HG02623 (cell line): ENCODE measurements around the gene ACSL5.

Source experiments
- ATAC-seq: cut with Tn5 transposase; IDR thresholded peaks from one replicate; pipeline ENCODE4 v1.9.1; 2021; ENCODE audit warnings: moderate library complexity; ENCODE audit not compliant: unreplicated experiment

ACSL5 gene

GRCh38 chr10:112373912-112374338 lies at the start of gene ACSL5:
ACSL5 (plus strand) TSS chr10:112374116; CDS start chr10:112394947, 20,831 bp downstream.
- ATAC-seq: no peak

DNA sequence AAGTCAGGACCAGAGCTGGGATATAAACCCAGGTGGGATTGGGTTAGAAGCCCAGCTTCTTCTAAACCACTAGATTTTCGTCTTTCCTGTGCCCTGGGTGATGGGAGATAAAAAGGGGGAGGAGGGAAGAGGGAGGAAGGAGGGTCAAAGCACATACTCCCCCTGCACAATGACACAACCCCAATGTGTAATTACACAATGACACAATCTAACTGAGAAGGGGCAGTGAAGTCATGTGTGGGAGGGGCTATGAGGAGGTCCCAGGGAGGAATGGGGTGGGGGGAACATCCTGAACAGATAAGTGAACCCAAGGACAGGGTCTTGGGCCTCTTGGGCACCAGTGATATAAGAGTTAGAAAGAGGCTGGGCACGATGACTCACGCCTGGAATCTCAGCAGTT lies 46.2 kb upstream of the ACSL5 start:
- no peak for ATAC-seq

- no peak for ATAC-seq
These were observed 43.8 kb upstream of the ACSL5 start for GRCh38 chr10:112330162-112330561.

DNA sequence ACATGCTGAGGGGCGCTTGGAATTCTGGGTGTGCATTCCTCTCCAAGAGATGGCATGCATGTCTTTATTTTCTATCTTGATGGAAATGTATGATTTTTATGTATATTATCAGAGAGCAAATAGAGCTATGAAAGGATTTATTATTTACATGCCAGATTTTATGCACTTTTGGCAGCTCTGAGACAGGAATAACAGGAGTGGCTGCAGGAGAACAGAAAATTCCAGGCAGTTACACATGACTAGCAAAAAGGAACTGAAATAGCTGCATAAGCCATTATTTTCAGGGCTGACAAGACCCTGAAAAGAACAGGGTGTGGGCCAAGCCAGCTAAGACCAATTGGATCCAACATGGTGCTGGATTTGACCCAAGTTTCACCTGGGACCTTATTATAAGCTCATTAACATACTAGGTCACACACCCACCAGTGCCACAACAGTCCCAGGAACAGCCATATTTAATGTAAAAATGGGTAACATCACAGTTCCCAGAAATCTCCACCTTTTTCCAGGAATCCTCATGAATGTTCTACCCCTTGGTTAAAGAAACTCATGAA lies 43.2 kb upstream of the ACSL5 start:
- no peak for ATAC-seq

GRCh38 chr10:112332022-112332421 lies 41.9 kb upstream of the ACSL5 start:
- ATAC-seq: no peak

GRCh38 chr10:112332509-112333228 lies 41.2 kb upstream of the ACSL5 start:
- no peak for ATAC-seq

GRCh38 chr10:112333452-112333851 lies 40.5 kb upstream of the ACSL5 start:
- no peak for ATAC-seq

DNA sequence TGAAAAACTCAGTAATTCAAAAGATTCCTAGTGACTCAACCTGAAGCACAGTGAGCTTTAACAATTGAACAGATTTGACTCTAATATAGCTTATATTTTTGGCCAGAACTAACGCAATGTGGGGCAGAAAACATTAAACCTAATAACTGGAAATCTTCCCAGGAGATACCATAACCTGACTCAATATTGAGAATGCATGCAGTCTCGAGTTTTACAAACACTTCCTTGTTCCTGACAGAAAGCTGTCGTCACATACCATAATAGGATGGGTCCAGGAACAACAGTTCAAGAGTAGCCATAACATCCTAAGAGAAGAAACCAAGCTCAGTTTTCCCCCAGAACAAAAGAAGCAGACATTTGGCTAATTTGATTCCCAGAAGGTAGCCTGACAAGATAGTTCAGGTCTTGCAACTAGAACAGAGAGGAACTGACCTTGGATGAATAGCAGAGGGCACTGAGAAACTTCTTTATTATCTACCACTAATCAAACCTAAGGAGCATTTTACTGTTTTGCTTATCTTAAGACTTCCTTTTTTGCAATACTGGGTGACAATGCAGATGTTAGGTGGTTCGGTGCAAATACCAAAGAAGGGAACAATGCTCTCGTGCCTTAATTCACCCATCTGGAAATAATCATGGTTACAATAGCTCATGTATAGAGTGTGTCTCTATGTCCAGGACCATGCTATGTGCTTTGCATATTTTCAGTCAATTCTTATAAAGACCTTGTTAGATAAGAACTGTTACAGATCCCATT lies 38.6 kb upstream of the ACSL5 start:
- no peak for ATAC-seq

- ATAC-seq: no peak
These were observed 38.0 kb upstream of the ACSL5 start for GRCh38 chr10:112335868-112336265.

- ATAC-seq: no peak
These were observed 37.2 kb upstream of the ACSL5 start for GRCh38 chr10:112336556-112337201.

DNA sequence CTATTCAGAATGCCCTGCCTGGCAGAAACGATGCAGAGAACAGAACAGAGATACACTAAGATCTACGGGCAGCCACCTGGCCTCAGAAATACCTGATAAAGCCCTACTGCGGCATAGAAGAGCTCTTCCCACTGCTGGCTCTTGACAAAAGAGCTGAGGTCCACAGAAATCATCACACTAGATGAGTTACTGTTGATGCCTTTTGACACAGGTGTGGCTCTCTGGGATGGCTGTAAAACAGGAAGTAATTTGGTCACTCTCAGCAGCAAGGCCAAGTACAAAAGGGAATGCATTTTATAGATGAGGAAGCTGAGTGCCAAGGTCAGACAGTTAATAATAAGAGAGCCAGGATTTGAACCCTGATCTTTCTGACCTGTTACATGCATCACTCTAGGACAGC lies 35.0 kb upstream of the ACSL5 start:
- ATAC-seq: no peak

DNA sequence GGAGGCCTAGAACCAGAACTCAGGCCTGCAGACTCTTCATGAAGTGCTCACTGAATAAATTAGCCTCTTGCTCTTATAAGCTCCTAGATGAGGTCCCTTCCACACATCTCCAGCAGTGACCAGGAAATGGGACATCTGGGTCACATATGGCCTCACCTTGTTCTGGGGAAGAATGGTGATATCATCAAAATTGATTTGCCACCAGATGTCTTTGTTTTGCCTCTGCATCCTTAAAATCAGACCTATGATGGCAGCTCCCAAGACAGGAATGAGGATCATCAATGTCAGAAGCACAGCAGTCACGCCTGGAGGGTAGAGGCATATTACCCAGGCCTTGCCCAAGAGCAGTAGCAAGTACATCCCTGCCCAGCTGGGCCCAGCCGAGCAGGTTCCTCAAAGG lies 33.3 kb upstream of the ACSL5 start:
- ATAC-seq: no peak

DNA sequence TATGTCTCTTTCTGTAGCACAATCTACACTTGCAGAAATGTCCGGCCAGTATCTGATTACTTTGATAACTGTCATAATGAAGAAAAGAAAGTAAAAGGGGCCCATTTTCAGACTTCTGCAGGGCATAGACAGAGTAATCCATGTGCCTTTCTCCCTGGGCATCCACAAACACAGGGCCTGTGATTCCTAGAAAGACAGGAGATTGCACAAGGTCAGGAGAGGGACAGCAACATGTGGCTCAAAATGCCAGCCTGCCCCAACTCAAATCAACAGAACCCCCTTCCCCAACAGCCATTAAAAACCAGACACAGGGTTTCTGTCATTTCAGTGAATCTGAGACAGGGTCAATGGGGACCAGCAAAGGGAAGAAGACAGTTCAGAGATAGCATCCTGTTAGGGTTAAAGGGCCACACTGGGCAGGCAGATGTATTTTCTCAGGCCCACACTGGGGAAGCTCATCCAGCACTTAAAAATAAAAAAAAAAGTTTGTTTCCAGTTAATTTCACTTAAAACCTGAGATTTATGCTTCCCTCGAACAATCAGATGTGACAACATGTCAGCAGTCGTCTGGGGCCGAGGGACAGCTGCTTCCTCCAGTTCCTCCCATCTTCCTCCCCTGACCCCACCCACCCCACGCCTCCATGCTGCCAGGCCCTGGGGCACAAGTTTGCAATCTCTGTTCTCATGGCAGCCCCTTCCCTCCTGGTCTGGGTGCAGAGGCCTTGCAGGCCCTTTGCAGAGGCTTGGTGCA lies 30.7 kb upstream of the ACSL5 start:
- ATAC-seq: no peak

GRCh38 chr10:112344261-112344660 lies 29.7 kb upstream of the ACSL5 start:
- ATAC-seq: no peak

- no peak for ATAC-seq
These were observed 28.7 kb upstream of the ACSL5 start for GRCh38 chr10:112345202-112345601.

GRCh38 chr10:112345743-112346142 lies 28.2 kb upstream of the ACSL5 start:
- no peak for ATAC-seq

DNA sequence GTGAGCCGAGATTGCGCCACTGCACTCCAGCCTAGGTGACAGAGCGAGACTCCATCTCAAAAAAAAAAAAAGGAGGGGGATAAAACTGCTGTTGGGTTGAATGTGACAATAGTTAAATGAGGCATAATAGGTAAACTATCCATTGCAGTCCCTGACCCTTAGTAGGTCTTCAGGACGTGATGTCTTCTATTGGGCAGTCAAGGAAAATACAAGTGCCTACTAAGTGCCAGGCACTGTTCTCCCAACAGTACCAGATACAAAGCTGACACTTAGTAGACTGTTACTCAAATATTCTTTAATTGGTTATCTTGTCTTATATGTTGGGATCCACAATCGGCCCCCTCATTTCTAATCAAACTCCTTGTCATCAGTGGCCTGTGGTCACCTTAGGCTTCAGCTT lies 27.1 kb upstream of the ACSL5 start:
- ATAC-seq: no peak

GRCh38 chr10:112347709-112348671 lies 25.9 kb upstream of the ACSL5 start:
- no peak for ATAC-seq

DNA sequence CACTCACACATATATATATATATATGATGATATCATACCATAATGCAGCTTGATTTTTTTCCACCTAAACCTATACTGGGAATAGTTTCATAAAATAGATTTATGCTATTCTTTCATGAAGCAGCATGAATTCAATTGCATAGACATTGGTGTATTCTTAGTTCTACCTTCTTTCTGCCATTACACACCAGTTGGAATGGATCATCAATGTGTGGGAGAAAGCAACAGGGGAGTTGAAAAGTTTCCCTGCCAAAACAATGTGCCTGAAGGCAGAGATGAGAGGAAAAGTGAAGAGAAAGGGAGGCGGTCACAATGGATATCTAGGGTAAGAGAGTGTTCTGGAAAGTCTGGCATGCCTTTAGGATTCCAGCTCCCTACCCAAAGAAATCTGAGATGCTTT lies 25.2 kb upstream of the ACSL5 start:
- no peak for ATAC-seq
